Left renal pelvis (tissue), 4 donors: ENCODE measurements around the gene IMMT. TPM values are rescaled to one million over a fixed set of nuclear protein-coding genes. Genes with fewer than 3 reads are reported as not detected.
"Not testable (repeated sequence)": the region's sequence is repeated elsewhere in the genome, so short reads cannot be mapped to it uniquely, and the experiment has no call there.

Experiments used
- DNase-seq, 4 donors: peaks; one replicate each; pipeline ENCODE4 v3.0.0-alpha.2; 2013; ENCODE audit warnings: low read depth in 4 of 4, low spot score in 3 of 4
- polyA plus RNA-seq, 4 donors: library from polyadenylated mRNA; unstranded; fragments of 120-200 nt; gene quantifications; one replicate each; pipeline ENCODE4 v1.2.1, GENCODE V29; 2013; ENCODE audit not compliant: insufficient read length in 4 of 4

Gene IMMT
- polyA plus RNA-seq, 4 donors = 63.1 to 111 (median 108) TPM

DNA sequence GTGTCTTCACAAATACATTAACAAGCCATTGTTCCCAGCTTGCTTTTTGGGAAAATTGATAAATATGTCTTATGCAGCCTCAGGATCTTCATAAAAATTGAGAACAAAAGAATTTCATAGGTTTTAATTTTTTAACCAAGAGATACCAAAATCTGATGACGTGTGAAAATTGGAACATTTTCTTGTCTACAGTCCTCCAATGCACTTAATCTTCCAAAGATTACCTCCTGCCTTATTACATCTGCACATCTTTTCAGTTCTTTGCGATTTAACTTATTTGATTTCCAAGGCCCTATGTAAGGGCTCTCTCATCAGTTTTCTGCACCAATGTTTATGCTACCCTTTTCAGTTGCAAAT lies 7.1 kb upstream of the IMMT start:
- DNase-seq = no peak

DNA sequence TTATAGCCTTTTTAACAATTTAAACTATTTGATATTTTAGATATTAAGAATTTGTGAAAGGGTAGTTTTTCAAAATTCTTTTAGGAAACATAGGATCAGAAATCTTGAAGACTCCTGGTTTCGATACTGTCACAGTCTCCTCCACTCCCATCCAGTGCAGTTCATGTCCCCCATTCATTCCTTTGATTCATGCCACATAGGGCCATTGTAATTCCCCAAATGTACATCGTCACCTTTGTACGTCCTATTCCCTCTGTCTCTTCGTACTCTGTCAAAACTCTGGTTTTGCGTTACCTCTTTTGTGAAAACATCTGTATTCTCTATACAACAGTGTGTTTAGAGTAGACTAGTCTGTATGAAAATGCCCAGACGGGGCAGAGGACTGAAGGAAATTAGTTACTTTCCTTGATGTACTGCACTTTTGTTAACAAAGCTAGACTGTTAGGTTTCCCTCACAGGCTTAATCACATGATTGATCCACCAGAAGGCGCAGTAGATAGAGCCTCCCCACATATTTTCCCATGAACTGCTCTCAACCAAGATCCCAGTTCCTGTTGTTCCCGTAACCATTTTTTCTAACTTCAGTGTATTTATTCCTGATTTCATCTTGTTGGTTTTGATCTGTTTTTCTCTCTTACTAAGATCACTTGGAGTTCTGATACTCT lies 6.5 kb upstream of the IMMT start:
- no peak for DNase-seq

DNA sequence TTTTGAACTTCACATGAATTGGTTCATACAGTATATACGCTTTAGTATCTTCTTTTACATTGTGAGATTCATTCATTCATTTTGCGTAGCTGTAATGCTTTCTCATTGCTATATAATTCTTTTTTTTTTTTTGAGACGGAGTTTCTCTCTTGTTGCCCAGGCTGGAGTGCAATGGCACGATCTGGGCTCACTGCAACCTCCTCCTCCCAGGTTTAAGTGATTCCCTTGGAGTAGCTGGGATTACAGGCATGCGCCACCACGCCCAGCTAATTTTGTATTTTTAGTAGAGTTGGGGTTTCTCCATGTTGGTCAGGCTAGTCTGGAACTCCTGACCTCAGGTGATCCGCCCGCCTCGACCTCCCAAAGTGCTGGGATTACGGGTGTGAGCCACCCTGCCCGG lies 5.3 kb upstream of the IMMT start:
- not testable (repeated sequence) for DNase-seq

DNA sequence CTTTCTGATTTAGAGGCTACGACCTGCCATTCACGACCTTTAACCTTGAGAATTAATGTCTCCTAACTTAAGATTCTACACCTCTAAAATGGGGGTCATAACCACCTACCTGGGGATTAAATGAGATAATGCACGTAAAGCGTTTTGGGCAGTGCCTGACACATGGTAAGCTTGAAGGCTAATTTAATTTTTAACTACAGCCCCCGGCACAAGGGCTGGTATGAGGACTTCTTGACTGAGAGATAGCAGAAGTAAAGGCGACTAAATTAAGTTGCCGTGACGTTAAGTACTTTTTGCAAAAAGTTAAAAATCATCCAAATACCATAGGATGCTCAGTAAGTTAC lies 4.5 kb upstream of the IMMT start:
- DNase-seq = no peak

DNA sequence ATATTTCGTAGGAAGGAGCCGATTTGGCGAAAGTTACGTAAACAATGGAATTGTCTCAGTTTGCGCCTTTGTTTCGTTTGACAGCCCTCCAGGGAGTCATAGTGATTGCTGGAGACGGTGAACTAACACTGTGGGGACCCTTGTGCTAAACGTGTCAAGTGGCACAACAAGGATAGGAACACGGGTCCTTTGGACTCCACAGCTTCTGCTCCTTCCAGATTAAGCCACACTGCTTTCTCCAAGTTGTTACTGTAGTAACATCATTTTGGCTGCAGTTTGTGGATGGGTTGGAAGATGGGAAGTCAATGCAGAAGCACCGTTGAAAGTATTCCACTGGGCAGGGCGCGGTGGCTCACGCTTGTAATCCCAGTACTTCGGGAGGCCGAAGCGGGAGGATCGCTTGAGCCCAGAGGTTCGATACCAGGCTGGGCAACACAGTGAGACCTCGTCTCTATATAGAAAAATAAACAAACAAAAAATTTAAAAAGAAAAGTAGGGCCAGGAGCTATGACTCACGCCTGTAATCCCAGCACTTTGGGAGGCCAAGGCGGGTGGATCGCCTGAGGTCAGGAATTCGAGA lies 636 bp upstream of the IMMT start:
- no peak for DNase-seq

DNA sequence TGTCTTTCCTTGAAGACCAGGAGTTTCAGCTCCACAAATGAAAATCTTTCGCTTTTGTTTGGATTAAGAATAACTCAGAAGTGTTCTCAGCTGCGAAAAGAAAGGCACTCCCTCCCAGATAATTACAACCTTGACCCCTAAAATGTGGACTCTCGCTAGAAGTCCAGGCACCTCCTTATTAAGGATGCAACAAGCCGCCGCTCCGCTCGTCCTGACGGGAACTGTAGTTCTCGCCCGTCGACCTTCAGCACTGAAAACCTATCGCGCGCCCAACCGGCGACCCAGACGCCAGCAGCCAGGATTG lies 559 bp downstream of the IMMT start:
- DNase-seq = no peak

DNA sequence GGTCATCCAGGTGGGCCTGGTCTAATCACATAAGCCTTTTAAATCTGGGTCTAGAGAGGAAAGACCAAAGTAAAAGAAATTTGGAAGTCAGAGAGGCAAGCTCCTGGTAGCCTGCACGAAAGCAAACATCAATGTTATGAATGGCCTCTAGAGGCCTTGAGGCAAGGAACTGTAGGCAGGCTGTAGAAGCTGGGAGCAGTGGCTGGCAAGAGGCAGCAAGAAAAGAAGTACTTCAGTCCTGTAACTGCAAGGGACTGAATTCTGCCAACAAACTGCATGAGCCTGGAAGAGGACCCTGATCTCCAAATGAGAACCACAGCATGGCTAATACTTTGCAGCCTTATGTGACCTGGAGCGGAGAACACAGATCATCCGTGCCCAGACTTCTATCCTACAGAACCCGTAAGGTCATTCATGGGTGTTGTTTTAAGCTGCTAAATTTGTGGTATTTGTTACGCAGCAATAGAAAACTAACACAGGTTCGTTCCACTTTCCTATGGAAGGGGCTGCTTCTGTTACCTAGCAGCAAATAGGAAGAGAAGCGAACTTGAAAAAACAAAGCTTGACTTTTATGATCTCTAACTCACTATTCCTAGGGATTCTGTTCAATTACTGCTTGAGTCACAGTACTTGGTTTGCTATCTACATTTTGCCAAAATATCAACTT lies 1.2 kb downstream of the IMMT start:
- no peak for DNase-seq

DNA sequence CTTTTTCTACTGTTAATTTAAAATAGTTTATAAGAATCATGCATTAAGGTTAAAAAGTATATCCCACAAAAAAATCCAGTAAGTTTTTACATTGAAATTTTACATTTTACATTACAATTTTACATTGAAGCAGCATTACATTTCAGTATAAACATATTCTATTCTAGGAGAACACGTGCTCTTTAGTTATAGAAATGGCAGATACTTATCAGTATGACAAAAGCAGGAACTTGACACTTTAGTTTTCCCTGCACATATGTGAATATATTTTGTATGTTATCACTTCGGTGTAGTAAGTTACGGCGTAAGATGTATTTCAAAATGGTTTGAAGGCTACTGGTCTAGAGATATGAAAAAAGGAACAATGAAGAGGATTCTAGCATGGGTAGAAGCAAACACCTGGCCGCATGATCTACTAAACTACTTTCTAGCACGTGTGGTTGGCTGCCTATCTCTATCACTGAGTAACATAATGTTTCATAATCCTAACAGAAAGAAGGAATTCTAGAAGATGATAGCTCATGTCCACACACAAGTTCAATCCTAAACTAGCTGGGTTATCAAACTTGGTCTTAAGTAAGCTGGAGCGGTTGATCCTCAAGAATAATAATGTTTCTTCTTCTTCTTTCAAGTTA lies 5.4 kb downstream of the IMMT start:
- no peak for DNase-seq

DNA sequence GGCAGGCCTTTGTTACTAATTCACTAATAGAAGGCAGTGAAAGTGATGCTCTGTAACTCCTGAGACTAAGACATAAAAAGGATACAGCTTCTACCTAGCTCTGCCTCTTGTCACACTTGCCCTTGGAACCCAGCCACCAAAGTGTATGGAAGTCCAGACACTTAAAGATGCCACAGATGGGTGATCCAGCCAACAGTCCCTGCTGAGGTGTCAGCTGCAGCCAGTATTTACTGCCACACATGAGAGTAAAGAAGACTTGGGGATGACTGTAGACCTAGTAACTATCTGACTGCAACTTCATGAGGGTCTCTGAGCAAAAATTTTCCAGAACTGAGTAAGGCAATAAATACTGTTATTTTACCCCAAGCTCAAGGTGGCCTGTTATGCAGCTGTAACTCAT lies 8.8 kb downstream of the IMMT start:
- no peak for DNase-seq

DNA sequence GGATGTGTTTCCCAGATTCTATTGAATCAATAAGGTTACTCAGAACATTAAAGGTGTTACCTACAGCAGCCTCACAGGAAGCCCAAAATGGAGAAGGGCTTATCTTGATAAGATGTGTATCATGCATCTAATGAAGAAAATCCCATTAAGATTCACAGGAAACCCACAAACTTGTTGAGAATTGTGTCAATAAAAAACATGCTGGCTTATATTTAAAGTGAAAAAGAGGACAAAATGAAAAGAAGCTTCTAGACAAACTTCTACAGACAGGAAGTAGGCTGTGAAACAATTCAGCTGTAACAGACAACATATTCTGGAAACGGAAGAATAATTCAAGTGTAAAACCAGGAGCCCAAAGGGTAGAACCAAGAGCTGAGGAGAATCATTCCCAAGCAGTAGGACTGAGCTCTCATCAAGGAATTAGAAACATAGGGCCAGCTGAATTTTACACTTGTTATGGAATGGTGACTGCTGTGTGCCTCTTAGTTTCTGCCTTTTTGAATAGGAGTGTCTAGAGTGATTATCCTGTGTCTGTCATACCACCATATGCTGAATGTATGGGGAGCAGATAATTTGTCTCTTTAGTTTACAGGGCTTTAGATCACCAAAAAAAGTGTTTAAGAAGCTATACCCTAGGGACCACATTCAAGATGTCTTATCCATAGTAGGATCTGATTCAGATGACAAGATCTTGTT lies 9.6 kb downstream of the IMMT start:
- DNase-seq = no peak

DNA sequence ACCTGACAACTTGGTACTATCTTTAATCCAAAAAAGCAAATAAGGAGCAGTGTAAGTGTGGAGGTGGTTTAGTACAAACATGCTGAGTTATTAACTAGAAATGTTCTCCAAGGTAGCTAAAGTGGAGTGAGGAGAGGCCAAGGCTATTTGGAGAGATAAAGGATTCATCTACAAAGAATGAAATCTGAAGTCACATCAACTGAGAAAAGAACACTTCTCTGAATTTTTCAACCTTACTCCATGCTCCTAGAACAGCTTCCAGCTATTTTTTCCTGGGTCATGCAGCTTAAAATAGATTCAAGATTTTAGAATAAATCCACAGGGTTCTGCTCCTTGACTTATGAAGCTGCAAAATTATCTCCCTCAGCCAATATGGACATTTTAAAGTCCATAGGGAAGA lies 18.7 kb downstream of the IMMT start:
- no peak for DNase-seq

DNA sequence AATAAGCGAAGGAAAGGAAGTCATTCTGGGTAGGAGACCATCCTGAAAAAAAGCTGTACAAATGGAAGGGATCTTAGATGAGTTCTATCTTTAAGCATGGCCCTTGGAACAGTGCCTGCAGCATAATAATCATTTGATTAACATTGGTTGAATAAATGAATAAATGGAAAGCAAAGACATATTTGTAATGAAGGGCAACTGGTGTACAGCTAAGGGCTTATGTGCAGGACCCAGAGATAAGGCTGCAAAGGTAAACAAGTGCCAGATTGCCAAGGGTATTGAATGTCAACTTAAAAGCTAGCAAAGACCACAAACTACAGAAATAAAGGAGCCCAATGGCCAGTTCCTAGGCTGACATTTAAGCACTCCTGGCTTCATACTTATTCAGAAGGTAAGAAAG lies 19.4 kb downstream of the IMMT start:
- no peak for DNase-seq

DNA sequence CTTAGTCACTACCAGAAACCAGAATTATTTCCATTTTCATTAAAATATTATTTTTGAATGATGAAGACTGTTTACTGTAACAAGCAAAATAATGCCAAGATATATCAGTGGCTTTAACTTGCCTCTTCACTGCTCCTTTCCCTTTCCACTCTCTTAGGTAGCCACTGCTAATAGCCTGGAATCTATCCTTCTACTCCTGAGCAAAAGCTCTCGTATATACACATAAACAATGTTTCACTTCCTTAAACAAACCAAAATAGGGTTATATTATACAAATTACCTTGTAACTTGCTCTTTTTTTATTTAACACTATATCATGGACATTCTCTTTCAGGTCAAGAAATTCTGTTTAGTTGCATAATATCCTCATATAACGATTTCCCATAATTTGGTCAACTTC lies 20.8 kb downstream of the IMMT start:
- no peak for DNase-seq

DNA sequence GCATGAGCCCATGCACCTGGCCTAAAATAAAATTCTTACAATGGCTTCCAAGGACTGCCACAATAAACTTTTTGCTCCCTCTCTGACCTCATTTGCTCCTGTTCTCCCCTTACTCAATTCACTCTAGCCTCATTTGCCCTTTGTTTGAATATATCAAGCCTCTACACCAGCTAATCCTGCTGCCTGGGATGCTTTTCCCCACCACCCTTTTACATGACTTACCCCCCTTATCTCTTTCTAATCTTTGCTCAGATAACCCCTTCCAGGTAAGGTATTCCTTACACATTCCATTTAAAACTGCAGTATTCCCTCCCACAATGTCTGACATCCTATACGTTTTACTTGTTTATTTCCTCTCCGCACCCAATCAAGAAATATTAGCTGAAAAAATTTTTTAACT lies 22.7 kb downstream of the IMMT start:
- DNase-seq = no peak

DNA sequence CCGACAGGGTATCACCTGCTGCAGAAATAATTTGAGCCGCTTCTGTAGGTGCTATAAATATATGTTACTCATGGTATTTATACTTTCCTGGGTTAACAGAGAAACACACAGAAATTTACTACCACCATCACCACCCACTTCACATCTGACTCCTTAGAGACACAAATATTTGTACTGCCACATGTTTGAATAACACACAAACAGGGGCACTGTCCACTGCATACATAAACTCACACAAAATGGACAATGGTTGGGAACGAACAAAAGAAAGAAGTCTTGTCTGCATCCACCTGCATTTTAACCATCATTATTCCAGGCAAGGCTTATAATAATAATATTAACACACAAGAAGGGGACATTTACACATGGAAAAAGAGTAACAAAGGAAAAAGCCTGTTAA lies 24.0 kb downstream of the IMMT start:
- no peak for DNase-seq

DNA sequence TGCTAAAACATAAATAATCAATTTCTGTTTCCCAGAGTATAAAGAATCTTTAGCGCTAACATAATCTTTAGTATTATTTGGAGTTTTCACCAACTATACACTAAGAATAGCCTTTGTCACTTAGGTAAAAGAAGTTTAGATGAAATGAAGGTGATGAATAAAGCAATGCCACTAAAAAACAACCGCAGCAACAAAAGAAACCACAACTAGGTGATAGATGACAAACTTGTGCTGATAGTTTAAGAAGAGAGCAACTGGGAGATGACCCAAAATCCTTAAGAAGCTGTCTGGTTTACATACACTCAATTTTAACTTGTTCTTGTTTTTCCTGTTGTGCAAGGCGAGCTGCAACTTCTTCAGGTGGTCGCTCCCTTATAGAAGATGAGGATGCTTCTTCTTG lies 24.8 kb downstream of the IMMT start:
- DNase-seq = no peak

DNA sequence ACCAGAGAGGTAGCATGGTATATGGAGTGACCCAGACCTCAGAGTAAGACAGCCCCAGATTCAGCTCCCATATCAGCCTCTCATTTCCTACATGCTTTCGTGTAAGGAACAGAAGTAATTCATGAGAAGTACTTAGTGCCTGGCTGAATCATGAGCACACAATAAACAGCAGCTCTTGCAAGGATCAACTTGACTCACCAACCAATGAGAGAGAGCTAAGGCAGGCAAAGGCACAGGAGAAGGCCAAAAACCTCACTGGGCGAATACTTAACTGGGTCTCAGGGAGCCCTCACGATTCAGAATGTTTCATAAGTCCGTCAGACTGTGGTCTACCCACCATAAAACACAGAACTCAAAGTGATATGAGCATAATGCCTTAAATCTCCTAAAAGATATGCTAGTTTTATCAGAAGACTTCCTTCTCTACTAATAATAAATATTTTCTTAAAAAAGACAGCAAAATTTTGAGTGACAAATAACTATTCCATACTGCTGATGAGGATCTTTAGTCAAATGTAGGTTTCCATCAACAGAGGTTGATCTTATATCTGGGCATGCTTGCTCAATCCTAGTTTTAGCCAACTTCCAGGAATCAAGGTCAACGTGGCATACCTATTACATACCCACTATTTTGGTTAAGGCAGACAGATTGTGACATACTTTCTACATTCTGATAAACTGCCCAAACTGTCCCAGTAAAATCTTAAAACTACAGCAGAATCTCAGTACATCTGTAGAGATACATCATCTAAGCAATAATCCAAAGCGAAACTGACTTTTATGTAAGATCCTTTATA lies 34.9 kb downstream of the IMMT start:
- DNase-seq = no peak

DNA sequence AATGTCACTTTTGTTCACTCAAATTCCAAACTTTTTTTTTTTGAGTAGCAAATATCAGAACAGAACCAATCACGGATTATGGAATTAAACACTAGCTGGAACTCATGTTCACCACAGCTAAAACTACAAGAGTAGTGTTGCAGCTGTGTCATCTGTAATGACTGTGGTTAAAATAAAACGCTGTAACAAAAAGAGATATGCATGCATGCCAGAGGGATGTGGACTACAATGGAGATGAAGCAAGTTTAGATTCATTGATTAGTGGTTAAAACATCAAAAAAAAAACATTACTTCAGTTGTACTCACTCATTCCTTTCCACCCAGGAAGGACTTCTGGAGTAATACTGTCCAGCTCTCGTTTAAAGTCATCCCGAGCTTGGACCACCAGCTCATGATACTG lies 37.0 kb downstream of the IMMT start:
- no peak for DNase-seq

DNA sequence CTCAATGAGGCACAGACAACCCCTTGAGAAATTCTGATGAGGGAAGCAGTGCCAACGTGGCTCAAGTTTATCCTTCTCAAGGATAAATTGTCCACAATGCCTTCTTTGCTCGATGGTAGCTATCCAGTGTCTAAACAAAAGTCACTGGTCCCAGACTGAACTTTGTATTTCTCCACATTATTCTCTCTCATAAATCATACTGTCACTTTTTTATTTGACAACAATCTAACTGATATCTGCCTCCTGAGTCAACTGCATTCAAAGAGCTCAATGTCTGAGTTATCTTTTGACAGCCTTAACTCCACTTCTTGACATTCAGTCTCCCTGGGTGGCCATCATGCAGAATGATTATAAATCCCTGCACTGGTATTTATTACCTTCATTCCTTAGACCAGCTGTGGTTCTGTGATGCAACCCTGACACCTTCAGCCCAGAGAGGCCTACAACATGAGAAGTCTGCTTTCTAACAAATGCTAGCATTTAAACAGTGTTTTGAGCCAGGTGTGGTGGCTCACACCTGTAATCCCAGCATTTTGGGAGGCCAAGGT lies 38.2 kb downstream of the IMMT start:
- no peak for DNase-seq

DNA sequence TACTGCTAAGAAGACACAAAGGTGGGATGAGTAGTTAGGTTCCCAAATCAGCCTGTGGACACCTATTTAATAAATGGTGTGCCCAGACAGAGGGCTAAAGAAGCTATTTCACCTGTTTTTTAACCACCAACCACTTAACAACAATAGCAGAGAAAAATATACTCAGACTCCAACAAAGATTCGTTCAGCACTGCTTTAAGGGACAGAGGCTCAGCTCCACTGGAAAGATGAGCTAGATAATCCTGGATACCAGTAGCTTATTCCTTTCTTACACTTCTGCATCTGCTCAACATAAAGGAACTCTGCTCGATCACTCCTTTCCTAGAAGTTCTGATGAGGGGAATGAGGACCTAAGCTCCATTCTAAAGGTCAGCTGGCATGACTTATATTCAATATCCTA lies 44.8 kb downstream of the IMMT start:
- no peak for DNase-seq

DNA sequence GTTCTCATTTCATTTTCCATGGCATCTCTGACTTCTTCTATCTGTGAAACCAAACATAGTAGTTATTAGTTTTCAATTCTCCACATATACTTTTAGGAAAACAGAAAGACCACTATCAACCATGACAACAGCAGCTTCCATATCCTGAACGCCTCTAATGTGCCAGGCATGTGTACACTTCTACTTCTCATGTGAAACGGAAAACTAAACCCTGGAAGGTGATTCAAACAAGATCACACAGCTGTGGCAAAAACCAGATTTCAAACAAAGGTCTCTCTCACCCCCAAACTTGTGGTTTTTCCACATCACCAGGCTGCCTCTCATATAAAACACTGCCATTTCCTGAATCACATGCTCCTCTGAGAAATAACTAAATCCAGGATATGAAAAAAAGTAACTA lies 47.5 kb downstream of the IMMT start:
- DNase-seq = no peak
